GM18951 (cell line): ENCODE results near the gene PLET1.
"Not testable (repeated sequence)": the region's sequence is repeated elsewhere in the genome, so short reads cannot be mapped to it uniquely, and the experiment has no call there.

Experiments
- POLR2A ChIP-seq: IDR thresholded peaks from 4 replicates; pipeline ENCODE4 v1.6.1; 2011; ENCODE audit warnings: mild to moderate bottlenecking; ENCODE audit not compliant: insufficient read length, insufficient read depth; ENCODE audit errors: extremely low read depth
- in situ Hi-C: fragments of 300-500 bp; cut with MboI; formaldehyde crosslinking; loops from one replicate; pipeline ENCODE4 v1.12.0; 2022; ENCODE audit warnings: low sequenced_read_pairs, mixed read lengths, inconsistent platforms; ENCODE audit not compliant: unreplicated experiment

Gene PLET1

DNA sequence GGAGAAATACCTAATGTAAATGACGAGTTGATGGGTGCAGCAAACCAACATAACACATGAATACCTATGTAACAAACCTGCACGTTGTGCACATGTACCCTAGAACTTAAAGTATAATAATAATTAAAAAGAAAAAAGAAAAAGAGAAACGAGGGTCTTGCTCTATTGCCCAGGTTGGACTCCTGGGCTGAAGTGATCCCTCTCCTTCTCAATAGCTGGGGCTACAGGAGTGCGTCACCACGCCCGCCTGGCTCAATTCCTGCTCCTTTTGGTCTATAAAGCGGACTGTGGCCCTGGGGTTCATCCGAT, 35.0 kb downstream of the PLET1 start:
- in situ Hi-C loops, result no loop called here
- no peak for TF ChIP-seq POLR2A

DNA sequence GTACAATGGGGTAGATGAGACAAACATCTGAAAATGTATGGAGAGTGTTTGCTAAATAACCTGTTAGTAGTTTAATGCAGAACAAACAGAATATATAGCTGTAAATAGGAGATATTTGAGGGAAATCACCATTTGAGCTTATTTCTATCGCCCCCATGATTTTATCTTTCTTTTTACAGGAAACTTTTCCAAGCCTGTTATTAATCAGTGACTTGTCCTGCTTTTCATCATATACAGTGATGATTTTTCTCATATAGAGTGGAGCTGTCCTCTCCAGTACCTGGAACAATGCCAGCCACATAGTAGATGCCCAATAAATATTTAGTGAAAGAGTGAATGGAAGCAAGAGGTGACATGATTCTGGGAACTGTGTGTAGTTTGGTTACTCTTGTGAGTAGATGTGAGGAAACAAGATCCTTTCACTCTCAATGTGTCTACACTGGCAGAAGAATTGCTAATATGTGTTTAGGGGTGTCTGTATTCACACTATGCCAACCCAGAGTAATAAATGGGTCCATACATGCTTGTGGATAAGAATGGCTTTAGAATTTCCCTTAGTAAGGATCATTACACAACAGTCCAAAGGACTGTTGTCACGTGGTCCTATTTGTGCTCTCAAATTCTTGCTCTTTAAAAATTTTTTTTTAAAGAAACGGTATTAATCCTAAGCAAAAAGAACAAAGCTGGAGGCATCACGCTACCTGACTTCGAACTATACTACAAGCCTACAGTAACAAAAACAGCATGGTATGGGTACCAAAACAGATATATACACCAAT, 36.7 kb downstream of the PLET1 start:
- TF ChIP-seq POLR2A, result no peak
- in situ Hi-C loops, result loop anchor here (5.0 kb wide), 1 partner anchor 63 kb away; no protein-coding TSS in a partner anchor

DNA sequence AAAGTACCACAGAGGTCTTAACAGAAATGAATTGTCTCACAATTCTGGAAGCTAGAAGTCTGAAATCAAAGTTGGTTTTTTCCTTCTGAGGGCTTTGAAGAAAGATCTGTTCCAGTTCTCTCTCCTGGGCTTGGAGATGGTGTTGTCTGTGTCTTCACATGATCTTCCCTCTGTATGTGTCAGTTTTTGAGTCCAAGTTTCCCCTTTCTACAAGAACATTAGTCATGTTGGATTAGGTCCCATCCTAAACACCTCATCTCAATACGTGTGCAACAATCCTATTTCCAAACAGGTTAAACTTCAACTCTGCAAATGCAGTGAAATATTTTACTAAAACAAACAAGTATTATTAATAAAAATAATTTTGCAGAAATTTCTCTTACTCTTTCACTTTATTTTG, 37.5 kb downstream of the PLET1 start:
- TF ChIP-seq POLR2A, result no peak
- in situ Hi-C loops, result loop anchor here (5.0 kb wide), 1 partner anchor 64 kb away; no protein-coding TSS in a partner anchor

DNA sequence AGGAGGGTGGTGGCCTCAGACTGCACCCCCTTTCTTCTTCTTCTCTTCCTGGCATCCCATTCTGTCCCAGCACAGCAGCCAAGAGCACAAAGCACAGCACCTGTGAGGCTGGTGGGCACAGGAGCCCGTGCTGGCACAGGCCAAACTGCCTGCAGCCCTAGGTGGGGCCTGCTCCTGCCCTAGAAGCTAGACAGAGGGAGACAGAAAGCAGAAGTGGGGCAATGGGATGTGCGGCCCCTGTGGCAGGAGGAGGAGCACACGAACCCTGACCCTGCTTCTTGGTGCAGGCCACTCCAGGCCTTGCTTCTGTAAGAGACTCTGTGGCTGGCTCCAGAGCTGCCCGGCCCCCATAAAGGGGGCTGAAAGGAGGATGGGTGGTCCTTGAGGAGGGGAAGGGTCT, 38.4 kb downstream of the PLET1 start:
- in situ Hi-C loops, result loop anchor here (5.0 kb wide), 1 partner anchor 65 kb away; no protein-coding TSS in a partner anchor

DNA sequence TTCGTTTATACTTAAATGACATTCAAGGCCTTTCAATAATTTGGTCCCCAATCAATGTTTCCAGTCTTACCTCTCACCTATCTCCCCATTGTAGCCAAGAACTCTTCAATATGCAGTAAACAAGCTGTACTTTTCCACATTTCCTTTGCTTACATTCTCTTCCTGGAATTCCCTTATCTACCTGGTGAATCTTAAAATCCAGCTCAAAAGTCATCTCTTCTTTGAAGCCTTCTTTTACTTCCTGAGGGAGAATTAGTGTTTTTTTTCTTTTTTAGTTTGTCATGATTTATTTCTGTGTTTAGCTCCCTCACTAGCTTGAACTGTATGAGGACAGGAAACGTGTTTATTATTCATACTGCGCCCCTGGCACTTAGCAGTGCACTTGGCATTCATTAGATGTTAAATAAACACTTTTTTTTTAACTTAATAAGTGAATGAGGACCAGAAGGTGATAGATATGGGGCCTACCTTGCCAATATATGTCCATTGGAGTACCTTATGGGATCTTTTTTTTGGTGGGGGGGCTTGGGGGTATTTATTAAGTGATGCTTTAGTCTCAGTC, 39.3 kb downstream of the PLET1 start:
- no peak for TF ChIP-seq POLR2A
- in situ Hi-C loops, result loop anchor here (5.0 kb wide), 1 partner anchor 66 kb away; no protein-coding TSS in a partner anchor

More for the DNA sequence above, 38.4 kb downstream of the PLET1 start:
- TF ChIP-seq POLR2A, result no peak

DNA sequence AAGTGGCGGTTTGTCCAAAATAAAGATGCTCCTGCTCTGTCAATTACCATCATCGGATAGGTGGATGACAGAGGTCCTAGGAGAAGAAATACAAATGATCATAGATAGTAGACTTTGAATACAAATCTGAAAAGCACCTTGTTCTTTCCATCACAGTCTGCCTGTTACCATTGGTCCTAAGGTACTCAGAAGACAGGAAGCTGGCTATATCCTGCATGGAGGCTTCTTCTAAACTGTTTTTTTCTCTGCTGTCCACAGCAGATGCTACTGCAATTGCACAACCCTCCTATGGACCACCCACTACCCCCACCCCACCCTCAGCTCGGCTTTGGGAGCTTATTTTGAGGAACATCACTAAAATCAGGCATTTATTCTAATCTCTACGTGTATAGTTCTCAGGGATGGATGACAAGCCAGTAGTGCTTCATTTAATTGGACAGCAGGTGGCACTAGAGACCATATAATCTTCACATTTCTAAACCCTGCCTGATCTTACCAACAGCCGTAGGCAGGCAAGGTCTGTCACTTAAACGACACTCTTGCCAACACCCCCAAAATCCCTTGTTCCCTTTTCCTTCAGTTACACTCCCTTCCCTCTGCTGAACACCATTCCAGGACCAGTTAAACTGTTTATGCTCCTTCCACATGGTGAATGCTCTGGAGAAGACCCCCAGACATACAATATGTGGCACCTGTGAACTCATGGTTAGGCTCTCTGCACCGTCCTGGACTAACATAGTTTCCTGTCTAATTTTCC, 41.0 kb downstream of the PLET1 start:
- in situ Hi-C loops, result loop anchor here (5.0 kb wide), 1 partner anchor 68 kb away; no protein-coding TSS in a partner anchor
- TF ChIP-seq POLR2A, result no peak

DNA sequence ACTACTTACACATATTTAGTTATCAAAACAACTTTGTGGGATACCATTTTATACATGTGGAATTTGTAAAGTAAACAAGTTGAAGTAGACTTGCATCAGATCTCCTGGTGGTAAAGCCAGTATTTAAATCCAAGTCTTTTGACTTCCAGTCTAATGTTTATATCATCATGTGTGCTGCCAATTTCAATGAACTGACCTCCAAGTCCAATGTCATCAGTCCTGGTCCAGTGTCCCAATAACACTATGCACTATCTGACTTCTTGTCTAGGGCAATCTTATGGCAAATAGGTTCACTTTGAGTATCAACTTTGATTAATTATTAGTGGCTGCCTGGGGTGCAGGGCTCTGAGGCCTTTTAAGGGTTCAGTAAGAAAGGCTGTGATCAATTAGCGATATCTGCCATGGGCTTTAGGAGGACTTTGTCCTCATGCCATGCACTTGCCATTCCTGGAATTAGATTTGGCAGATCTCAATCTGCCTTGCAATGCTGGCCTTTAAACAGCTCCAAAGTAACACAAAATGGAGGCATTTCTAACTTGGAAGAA, 44.0 kb downstream of the PLET1 start:
- no peak for TF ChIP-seq POLR2A
- in situ Hi-C loops, result no loop called here

DNA sequence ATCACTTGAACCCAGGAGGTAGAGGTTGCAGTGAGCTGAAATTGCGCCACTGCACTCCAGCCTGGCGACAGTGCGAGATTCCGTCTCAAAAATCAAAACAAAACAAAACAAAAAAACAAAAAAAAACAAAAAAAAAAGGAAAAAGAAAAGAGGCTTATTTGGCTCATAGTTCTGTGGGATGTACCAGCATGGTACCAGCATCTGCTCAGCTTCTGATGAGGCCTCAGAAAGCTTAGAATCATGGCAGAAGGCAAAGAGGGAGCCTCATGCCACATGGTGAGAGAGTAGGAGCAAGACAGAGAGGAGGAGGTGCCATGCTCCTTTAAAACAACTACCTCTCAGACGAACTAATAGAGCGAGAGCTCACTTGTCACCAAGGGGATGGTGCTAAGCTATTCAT, 45.0 kb downstream of the PLET1 start:
- no peak for TF ChIP-seq POLR2A
- in situ Hi-C loops, result no loop called here

DNA sequence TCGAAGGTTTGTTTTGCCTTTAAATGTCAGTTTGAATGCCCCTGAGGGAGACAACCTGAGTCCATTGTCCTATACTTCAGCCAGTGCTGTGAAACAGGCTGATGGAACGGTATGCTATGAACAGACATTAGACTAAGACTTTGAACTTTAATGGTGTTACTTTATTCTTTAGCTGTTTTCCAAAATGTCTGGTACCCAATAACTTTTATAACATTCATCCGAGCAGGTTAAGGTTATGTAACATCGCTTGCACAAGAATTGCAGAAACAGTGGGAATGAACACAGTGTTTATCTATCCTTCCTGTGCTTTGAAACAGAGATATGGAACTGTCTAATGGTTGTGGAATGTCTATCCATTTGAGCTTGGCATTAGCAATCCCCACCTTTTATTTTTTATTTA, 46.9 kb downstream of the PLET1 start:
- in situ Hi-C loops, result no loop called here
- TF ChIP-seq POLR2A, result no peak

DNA sequence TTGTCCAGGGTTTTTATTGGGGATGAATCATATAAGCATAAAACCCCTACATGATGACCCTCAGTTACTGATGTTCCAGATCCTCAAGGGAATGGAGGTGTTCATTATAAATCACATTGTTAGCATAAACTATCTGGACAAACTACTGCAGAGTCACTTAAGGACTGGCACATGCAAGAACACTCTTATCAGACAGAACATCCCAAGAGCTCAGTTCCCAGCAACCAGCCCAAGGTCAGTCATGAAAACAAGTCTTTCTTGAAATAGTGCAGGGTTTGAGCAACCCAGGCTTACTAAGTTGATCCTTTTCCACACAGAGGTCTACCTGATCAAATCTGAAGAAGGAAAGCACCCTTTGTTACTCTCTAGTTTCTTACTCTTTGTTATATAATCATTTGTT, 48.0 kb downstream of the PLET1 start:
- TF ChIP-seq POLR2A, result no peak
- in situ Hi-C loops, result no loop called here

DNA sequence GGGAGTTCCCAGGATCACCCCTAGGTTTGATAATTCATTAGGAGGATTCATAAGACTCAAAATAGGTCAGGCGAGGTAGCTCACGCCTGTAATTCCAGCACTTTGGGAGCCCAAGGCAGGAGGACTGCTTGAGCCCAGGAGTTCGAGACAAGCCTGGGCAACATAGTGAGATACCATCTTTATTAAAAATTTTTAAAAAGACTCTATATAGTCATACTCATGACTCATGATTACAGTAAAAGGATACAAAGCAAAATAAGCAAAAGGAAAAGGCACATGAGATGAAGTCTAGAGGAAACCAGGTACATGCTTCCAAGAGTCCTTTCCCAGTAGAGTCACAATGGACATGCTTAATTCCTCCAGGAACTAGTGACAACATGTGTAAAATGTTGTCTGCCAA, 48.4 kb downstream of the PLET1 start:
- TF ChIP-seq POLR2A, result no peak
- in situ Hi-C loops, result no loop called here

DNA sequence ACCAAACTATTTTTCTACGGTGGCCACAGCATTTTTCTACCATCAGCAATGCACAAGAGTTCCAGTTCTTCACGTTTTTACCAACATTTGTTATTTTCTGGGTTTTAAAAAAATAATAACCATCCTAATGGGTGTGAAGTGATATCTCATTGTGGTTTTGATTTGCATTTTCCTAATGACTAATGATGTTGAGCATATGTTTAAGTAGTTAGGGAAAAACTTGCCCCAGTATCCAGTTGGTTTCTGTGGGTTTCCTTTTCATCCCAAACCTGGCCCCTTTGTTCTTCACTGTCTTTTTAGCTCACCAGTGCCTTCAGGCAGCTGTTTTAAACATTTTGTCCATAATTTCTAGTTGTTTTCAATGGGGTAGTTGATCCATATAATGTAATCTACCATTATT, 49.1 kb downstream of the PLET1 start:
- in situ Hi-C loops, result no loop called here
- no peak for TF ChIP-seq POLR2A

DNA sequence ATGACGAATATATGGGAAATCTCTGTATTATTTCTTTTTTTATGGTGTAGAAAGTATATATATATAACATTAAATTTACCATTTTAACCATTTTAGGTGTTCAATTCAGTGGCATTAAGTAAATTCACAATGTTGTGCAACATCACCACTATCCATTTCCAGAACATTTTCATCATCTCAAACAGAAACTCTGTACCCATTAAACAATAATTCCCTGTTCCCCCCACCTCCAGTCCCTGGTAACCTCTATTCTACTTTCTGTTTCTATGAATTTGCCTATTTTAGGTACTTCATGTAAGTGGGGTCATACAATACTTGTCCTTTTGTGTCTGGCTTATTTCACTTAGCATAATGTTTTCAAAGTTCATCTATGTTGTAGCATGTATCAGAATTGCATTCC, 49.8 kb downstream of the PLET1 start:
- no peak for TF ChIP-seq POLR2A
- in situ Hi-C loops, result no loop called here

DNA sequence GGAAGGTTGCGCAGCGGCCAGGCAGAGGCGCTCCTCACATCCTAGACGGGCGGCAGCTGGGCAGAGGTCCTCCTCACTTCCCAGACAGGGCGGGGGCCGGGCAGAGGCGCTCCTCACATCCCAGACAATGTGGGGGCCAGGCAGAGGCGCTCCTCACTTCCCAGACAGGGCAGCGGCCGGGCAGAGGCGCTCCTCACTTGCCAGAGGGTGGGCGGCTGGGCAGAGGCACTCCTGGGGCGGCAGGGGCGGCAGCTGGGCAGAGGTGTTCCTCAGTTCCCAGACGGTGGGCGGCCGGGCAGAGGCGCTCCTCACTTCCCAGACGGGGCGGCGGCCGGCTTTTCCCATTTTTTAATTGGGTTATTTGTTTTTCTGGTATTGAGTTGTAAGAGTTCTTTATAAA, 54.6 kb downstream of the PLET1 start:
- TF ChIP-seq POLR2A, result no peak
- in situ Hi-C loops, result no loop called here

DNA sequence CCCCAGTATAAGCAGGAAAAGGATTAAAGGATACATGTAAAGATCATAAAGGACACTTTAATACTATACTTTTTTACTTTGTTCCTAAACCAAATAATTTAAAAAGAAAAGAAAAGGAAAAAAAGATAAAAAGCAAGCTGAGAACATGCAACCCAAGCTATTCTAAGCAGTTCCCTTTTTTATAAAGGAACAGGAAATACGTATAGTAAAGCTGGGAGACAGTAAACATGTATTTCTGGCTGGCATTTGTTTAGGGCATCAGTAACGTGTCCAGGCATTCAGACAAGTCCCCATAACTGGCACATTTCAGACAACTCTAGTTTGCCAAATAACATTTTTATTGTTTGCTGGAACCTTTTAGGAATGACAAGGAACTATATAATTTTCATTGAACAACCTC, 60.4 kb downstream of the PLET1 start:
- TF ChIP-seq POLR2A, result no peak
- in situ Hi-C loops, result no loop called here

DNA sequence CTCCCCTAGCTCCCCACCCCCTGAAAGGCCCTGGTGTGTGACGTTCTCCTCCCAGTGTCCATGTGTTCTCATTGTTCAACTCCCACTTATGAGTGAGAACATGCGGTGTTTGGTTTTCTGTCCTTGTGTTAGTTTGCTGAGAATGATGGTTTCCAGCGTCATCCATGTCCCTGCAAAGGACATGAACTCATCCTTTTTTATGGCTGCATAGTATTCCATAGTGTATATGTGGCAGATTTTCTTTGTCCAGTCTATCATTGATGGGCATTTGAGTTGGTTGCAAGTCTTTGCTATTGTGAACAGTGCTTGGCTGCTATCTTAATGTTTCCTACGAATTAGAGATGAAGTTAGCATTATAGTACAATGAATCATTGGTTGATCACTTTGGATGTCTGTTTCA, 61.6 kb downstream of the PLET1 start:
- in situ Hi-C loops, result not testable (repeated sequence)
